Tibial nerve (tissue), 4 donors: ENCODE results near the gene METTL17. TPM values are rescaled to one million over a fixed set of nuclear protein-coding genes. Genes with fewer than 3 reads are reported as not detected.
A peak's percentile ranks its signal among the peaks of the same experiment; 100 is the strongest.

Experiments
- DNase-seq, 2 donors: peaks; one replicate each; pipeline ENCODE4 v3.0.0-alpha.2; 2019; ENCODE audit warnings: low spot score in 2 of 2
- H3K27ac ChIP-seq, 4 donors: fragments of 200-600 bp; sonication (generic) in 3 of 4; one replicate each; pipeline ENCODE4 v1.5.1; 2017 to 2019; ENCODE audit warnings: mild to moderate bottlenecking in 1 of 4
- H3K27me3 ChIP-seq, 2 donors: fragments of 200-600 bp; sonication (generic) in 1 of 2; one replicate each; pipeline versions ENCODE4 v1.5.1 to v1.6.0; 2017 to 2019
- H3K36me3 ChIP-seq, 3 donors: fragments of 200-600 bp; sonication (generic); one replicate each; pipeline ENCODE4 v1.5.1; 2018 to 2019
- H3K4me1 ChIP-seq, 4 donors: fragments of 200-600 bp; sonication (generic) in 3 of 4; one replicate each; pipeline ENCODE4 v1.5.1; 2017 to 2019
- H3K4me3 ChIP-seq, 4 donors: fragments of 200-600 bp; sonication (generic) in 3 of 4; one replicate each; pipeline ENCODE4 v1.5.1; 2017 to 2019; ENCODE audit warnings: mild to moderate bottlenecking in 1 of 4, moderate library complexity in 1 of 4
- H3K9me3 ChIP-seq, 4 donors: fragments of 200-600 bp; sonication (generic) in 3 of 4; one replicate each; pipeline ENCODE4 v1.5.1; 2017 to 2019
- EP300 ChIP-seq, 2 donors: sonication (generic); formaldehyde crosslinking; IDR thresholded peaks; one replicate each; pipeline ENCODE4 v1.6.1; 2017; ENCODE audit warnings: antibody characterized with exemption in 2 of 2, mild to moderate bottlenecking in 1 of 2
- POLR2A ChIP-seq, 2 donors: fragments of 450-650 bp; IDR thresholded peaks; one replicate each; pipeline ENCODE4 v1.6.1; 2017; ENCODE audit warnings: antibody characterized with exemption in 2 of 2, mild to moderate bottlenecking in 2 of 2, moderate library complexity in 2 of 2
- WGBS, 2 donors: methylation state at CpG; one replicate each; pipeline ENCODE4 v1.1.5; 2018; 5-methylcytosine and 5-hydroxymethylcytosine counted together
- total RNA-seq, 4 donors: library from RNA; depleted of rRNA; stranded (reverse); fragments of >200 nt; gene quantifications; one replicate each; pipeline ENCODE4 v1.1.0, GENCODE V29; 2016
- TF ChIP-seq, protein P1 (sequence below), 5 experiments: fragments of 200-600 bp in 3 of 5; fragments of 450-650 bp in 2 of 5; sonication (generic) in 3 of 5; IDR thresholded peaks; one replicate each; pipeline ENCODE4 v1.5.1; 2016 to 2019; ENCODE audit warnings: antibody characterized with exemption in 5 of 5, mild to moderate bottlenecking in 3 of 5, moderate library complexity in 2 of 5

Gene METTL17
- total RNA-seq, 4 donors from 2014 or later: 61.5 to 134 (median 122) TPM

GRCh38 chr14:21036751-21037150, 47.0 kb downstream of the METTL17 start:
- Histone ChIP-seq H3K27ac (peak overlapping the region; percentile 9 to 86 (median 50)), H3K4me3 (no peak overlapping the region), H3K4me1 (peaks cover 0 to 37% (median 25%) of the 10 kb centered on the region in 4 donors), H3K27me3 (no peaks in the 10 kb centered on the region), H3K9me3 (no peaks in the 10 kb centered on the region), H3K36me3 (no peaks in the 10 kb centered on the region)
- 80 to 84% methylated on average over 7 of the region's 7 CpGs for WGBS, 2 donors
- no peak for DNase-seq
- TF ChIP-seq POLR2A (IDR thresholded peaks at IDR 0.05) (no peak), EP300 (IDR thresholded peaks at IDR 0.05) (no peak)
- TF ChIP-seq, protein P1, sequence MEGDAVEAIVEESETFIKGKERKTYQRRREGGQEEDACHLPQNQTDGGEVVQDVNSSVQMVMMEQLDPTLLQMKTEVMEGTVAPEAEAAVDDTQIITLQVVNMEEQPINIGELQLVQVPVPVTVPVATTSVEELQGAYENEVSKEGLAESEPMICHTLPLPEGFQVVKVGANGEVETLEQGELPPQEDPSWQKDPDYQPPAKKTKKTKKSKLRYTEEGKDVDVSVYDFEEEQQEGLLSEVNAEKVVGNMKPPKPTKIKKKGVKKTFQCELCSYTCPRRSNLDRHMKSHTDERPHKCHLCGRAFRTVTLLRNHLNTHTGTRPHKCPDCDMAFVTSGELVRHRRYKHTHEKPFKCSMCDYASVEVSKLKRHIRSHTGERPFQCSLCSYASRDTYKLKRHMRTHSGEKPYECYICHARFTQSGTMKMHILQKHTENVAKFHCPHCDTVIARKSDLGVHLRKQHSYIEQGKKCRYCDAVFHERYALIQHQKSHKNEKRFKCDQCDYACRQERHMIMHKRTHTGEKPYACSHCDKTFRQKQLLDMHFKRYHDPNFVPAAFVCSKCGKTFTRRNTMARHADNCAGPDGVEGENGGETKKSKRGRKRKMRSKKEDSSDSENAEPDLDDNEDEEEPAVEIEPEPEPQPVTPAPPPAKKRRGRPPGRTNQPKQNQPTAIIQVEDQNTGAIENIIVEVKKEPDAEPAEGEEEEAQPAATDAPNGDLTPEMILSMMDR (IDR thresholded peaks at IDR 0.05): no peak

DNA sequence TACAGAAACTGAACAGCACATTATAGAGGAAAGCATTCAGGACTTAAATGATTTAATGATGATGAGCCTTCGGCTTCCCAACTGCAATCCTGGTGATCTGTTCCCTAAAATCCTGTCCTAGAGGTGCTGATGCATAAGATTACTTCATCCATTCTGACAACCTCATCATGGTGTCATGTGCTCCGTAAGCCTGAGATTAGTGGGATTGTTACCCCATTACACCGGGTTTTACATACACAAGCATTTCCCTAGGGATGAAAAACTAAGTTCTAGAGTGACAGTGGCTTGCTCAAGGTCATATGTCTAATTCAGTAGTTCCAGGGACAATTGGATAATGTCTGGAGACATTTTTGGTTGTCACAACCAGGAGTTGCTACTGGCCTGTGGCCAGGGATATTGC, 47.4 kb downstream of the METTL17 start:
- Histone ChIP-seq H3K4me3 (no peak overlapping the region), H3K27me3 (no peaks in the 10 kb centered on the region), H3K9me3 (no peaks in the 10 kb centered on the region), H3K4me1 (peaks cover 0 to 37% (median 25%) of the 10 kb centered on the region in 4 donors), H3K27ac (peak overlapping the region; percentile 9 to 86 (median 50)), H3K36me3 (no peaks in the 10 kb centered on the region)
- TF ChIP-seq EP300 (IDR thresholded peaks at IDR 0.05) (no peak), POLR2A (IDR thresholded peaks at IDR 0.05) (no peak)
- TF ChIP-seq, protein P1 (IDR thresholded peaks at IDR 0.05): no peak
- DNase-seq: no peak
- WGBS, 2 donors: 73 to 76% methylated on average over 3 of the region's 3 CpGs

DNA sequence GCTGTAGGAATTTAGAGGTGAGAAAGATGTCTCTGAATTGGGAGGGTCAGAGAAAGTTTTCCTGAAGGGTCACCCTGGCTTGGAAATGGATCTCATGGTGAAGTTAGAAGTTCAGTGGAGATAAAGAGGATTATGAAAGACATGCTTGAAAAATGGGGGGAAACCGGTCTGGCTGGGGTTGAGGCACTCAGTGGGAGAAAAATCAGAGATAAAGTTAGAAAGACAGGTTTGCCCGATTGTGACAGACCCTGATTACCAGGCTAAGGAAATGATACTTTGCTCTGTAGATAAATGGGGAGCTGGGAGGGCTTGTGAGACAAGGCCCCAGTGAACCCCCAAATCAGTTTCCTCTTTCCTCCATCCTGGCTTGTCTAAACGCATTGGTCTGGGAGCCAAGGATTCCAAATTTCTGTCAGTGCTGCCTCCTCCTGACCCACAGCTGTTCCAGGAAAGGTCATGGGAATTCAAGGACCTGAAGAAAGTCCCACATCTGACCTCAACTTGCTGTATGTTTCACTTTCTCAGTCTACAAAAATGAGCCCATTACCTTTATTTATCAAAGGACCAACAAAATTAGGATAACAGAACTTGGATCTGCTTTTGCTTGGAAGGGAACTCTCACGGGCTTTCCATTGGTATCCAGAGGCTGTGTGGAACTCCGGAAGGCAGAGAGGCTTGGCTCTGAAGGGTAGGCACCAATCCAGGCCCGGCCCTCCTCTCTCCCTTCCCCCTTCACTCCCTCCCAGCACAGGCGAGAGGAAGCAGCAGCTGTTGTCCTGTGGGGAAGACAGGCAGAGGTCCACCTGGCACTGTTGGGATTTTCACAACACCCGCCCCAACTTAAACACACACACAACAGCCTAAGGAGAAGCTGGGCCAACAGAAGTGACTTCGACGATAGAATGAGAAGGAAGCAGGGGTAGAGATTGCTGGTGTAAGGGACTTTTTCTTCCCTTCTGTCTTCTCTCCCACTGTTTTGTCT, 49.0 kb downstream of the METTL17 start:
- 11 to 14% methylated on average over 10 of the region's 10 CpGs for WGBS, 2 donors
- Histone ChIP-seq H3K27me3 (no peaks in the 10 kb centered on the region), H3K4me3 (peak overlapping the region in 1 of 4 donors; percentile 31), H3K4me1 (peaks cover 0 to 49% (median 28%) of the 10 kb centered on the region in 4 donors), H3K36me3 (no peaks in the 10 kb centered on the region), H3K27ac (peak overlapping the region; percentile 66 to 86 (median 80)), H3K9me3 (no peaks in the 10 kb centered on the region)
- TF ChIP-seq, protein P1 (IDR thresholded peaks at IDR 0.05): peak in 1 of 5 experiments; percentile 36
- TF ChIP-seq EP300 (IDR thresholded peaks at IDR 0.05): peak in 1 of 2 donors; percentile 74
- peak in 1 of 2 donors; percentile 46 for TF ChIP-seq POLR2A (IDR thresholded peaks at IDR 0.05)
- peak; percentile 72 to 77 for DNase-seq

DNA sequence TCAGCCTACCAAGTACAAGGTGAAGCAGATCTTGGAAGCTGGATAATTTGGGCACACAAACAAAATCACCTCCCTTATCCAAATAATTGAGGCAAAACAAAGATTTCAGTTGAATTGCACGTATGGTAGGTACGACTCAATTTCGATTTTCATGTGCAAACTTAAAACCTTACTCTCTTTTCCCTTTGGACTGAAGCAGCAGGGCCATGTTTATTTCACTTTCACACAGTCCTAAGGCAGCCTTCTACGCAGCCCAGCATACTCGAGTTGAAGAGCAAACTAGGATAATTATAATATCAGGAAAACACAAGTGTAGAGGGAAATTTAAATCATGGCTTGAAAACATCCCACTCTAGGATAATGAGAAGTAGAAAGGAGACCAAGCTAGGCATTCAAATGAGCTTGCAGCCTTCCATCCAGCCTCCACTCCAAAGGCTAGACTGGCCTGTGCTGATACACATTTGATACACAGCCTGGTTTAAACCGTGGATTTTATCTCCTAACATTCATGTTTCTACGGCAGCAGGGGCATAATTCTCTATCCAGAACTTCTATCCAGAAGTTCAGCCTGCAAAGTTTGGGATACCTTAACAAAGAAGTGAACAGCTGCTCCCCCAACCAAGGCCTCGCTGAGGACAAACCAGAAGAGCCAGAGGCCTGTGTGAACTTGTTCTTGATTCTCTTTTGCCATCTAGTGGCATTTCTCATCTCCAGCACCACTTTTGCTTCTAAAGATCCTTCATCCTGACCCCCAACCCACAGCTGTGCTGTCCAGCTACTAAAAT, 50.0 kb downstream of the METTL17 start:
- WGBS, 2 donors: 40 to 42% methylated on average over 8 of the region's 8 CpGs
- no peaks in the 10 kb centered on the region for H3K36me3 ChIP-seq
- H3K4me1 ChIP-seq: peaks cover 0 to 55% (median 31%) of the 10 kb centered on the region in 4 donors
- TF ChIP-seq POLR2A (IDR thresholded peaks at IDR 0.05) (no peak), EP300 (IDR thresholded peaks at IDR 0.05) (peak in 1 of 2 donors; percentile 36)
- TF ChIP-seq, protein P1 (IDR thresholded peaks at IDR 0.05): peak; percentile 56 to 88 (median 71)
- H3K27me3 ChIP-seq: no peaks in the 10 kb centered on the region
- no peaks in the 10 kb centered on the region for H3K9me3 ChIP-seq
- peak overlapping the region in 1 of 4 donors; percentile 31 for H3K4me3 ChIP-seq
- peak in 1 of 2 donors; percentile 57 for DNase-seq
- H3K27ac ChIP-seq: peak overlapping the region; percentile 66 to 86 (median 80)
